SK-N-SH (cell line): ENCODE data around the gene LGR6. TPM values are rescaled to one million over a fixed set of nuclear protein-coding genes. Genes with fewer than 3 reads are reported as not detected.

Experiments
- CTCF ChIA-PET: fragments of 300-600, 350-600 bp; formaldehyde crosslinking; extraction: SDS; loops from one replicate; lab custom pipeline; 2021; lab: Yijun Ruan, JAX
- POLR2A ChIA-PET: fragments of 350-600 bp; sonication (Branson Sonifier 250); formaldehyde crosslinking; extraction: SDS; loops from one replicate; lab custom pipeline; 2020; ENCODE audit warnings: antibody characterized with exemption, inconsistent platforms; lab: Yijun Ruan, JAX
- DNase-seq: peaks from one replicate; pipeline ENCODE4 v3.0.0; 2012
- H2AFZ ChIP-seq: fragments of 200-600 bp; sonication (generic); 2 replicates; pipeline ENCODE4 v1.8.1; 2016; ENCODE audit warnings: antibody characterized with exemption, mild to moderate bottlenecking, low read depth
- H3F3A ChIP-seq: fragments of 200-600 bp; sonication (generic); replicated peaks from 2 replicates; pipeline ENCODE3; 2016; ENCODE audit warnings: antibody characterized with exemption, mild to moderate bottlenecking; ENCODE audit not compliant: insufficient read depth
- H3K27ac ChIP-seq, 2 experiments: fragments of 200-500 bp in 1 of 2; fragments of 200-600 bp in 1 of 2; sonication (Bioruptor generic) in 1 of 2; sonication (generic), shearing (Covaris generic) in 1 of 2; 2 replicates each; pipeline versions ENCODE4 v1.5.1 to v1.6.1; 2014 to 2016; ENCODE audit warnings: low read depth in 2 of 2, inconsistent platforms in 1 of 2, low read length in 1 of 2, mild to moderate bottlenecking in 1 of 2, mixed read lengths in 1 of 2
- H3K27me3 ChIP-seq: fragments of 200-600 bp; sonication (generic), shearing (Covaris generic); 2 replicates; pipeline ENCODE4 v1.6.1; 2016; ENCODE audit warnings: mixed run types; ENCODE audit not compliant: insufficient read depth
- H3K36me3 ChIP-seq, 2 experiments: fragments of 200-500 bp in 1 of 2; fragments of 200-600 bp in 1 of 2; sonication (Bioruptor generic) in 1 of 2; sonication (generic) in 1 of 2; replicated peaks in 1 of 2; 2 replicates each; pipeline versions ENCODE3 to v1.5.1; 2014 to 2016; ENCODE audit warnings: low read length in 1 of 2, mild to moderate bottlenecking in 1 of 2; ENCODE audit not compliant: insufficient read depth in 2 of 2, control insufficient read depth in 1 of 2
- H3K4me1 ChIP-seq, 2 experiments: fragments of 200-500 bp in 1 of 2; fragments of 200-600 bp in 1 of 2; sonication (Bioruptor generic) in 1 of 2; sonication (generic), shearing (Covaris generic) in 1 of 2; 2 replicates each; pipeline versions ENCODE4 v1.5.1 to v1.6.1; 2014 to 2016; ENCODE audit warnings: low read depth in 1 of 2, low read length in 1 of 2, mixed run types in 1 of 2; ENCODE audit not compliant: insufficient read depth in 2 of 2, control insufficient read depth in 1 of 2
- H3K4me2 ChIP-seq: fragments of 200-600 bp; sonication (generic), shearing (Covaris generic); 2 replicates; pipeline ENCODE4 v1.6.1; 2017; ENCODE audit warnings: mixed run types
- H3K4me3 ChIP-seq, 2 experiments: fragments of 200-500 bp in 1 of 2; fragments of 200-600 bp in 1 of 2; sonication (Bioruptor generic) in 1 of 2; sonication (generic), shearing (Covaris generic) in 1 of 2; 2 replicates each; pipeline versions ENCODE4 v1.5.1 to v1.8.1; 2014 to 2016; ENCODE audit warnings: low read depth in 2 of 2, inconsistent platforms in 1 of 2, low read length in 1 of 2, mild to moderate bottlenecking in 1 of 2, mixed read lengths in 1 of 2, moderate library complexity in 1 of 2
- H3K79me2 ChIP-seq: fragments of 200-600 bp; sonication (generic); 2 replicates; pipeline ENCODE4 v1.8.1; 2017; ENCODE audit warnings: mild to moderate bottlenecking; ENCODE audit not compliant: insufficient read depth
- H3K9ac ChIP-seq: fragments of 200-600 bp; sonication (generic); 2 replicates; pipeline ENCODE4 v1.6.1; 2017; ENCODE audit warnings: mixed run types
- H3K9me2 ChIP-seq: fragments of 200-600 bp; sonication (generic); 2 replicates; pipeline ENCODE4 v1.6.1; 2017; ENCODE audit warnings: mixed run types
- H3K9me3 ChIP-seq: fragments of 200-600 bp; sonication (generic); 2 replicates; pipeline ENCODE4 v1.6.1; 2017; ENCODE audit warnings: mixed run types, mild to moderate bottlenecking, moderate library complexity
- H4K20me1 ChIP-seq: fragments of 200-600 bp; sonication (generic); 2 replicates; pipeline ENCODE4 v1.6.1; 2017; ENCODE audit warnings: mild to moderate bottlenecking, mixed run types; ENCODE audit not compliant: insufficient read depth
- CHD2 ChIP-seq: fragments of 150-350 bp; IDR thresholded peaks from 2 replicates; pipeline ENCODE4 v1.6.1; 2018; ENCODE audit warnings: low read length; ENCODE audit not compliant: partially characterized antibody
- EP300 ChIP-seq, 2 experiments: IDR thresholded peaks; 2 replicates each; pipeline versions ENCODE4 v1.4.0 to v1.6.1; 2012; ENCODE audit warnings: borderline replicate concordance in 1 of 2, low read depth in 1 of 2, low read length in 1 of 2
- EZH2phosphoT487 ChIP-seq: fragments of 200-600 bp; sonication (generic); IDR thresholded peaks from 2 replicates; pipeline ENCODE4 v1.6.1; 2017; ENCODE audit warnings: low read depth, mixed run types, mild to moderate bottlenecking, antibody characterized with exemption, moderate library complexity, borderline replicate concordance
- FOSL2 ChIP-seq: IDR thresholded peaks from 2 replicates; pipeline ENCODE4 v1.4.0; 2012; ENCODE audit warnings: low read depth, mild to moderate bottlenecking, moderate library complexity, borderline replicate concordance
- FOXJ3 ChIP-seq: sonication (generic); formaldehyde crosslinking; IDR thresholded peaks from 2 replicates; pipeline ENCODE4 v1.5.1; 2020; ENCODE audit warnings: mild to moderate bottlenecking, missing genetic modification reagents
- GATA2 ChIP-seq: sonication (generic); formaldehyde crosslinking; IDR thresholded peaks from 2 replicates; pipeline ENCODE4 v1.5.0; 2020; ENCODE audit warnings: mild to moderate bottlenecking, missing genetic modification reagents
- JUND ChIP-seq: IDR thresholded peaks from 2 replicates; pipeline ENCODE4 v1.4.0; 2012
- MAX ChIP-seq: IDR thresholded peaks from 2 replicates; pipeline ENCODE4 v1.4.0; 2012; ENCODE audit warnings: low read depth
- MEF2A ChIP-seq: IDR thresholded peaks from 2 replicates; pipeline ENCODE4 v1.4.0; 2012; ENCODE audit warnings: low read depth, borderline replicate concordance
- RCOR1 ChIP-seq: fragments of 150-350 bp; IDR thresholded peaks from 2 replicates; pipeline ENCODE4 v1.6.1; 2017; ENCODE audit warnings: antibody characterized with exemption, low read length
- TCF12 ChIP-seq: IDR thresholded peaks from 2 replicates; pipeline ENCODE4 v1.4.0; 2012
- TEAD4 ChIP-seq: IDR thresholded peaks from 2 replicates; pipeline ENCODE4 v1.4.0; 2012; ENCODE audit warnings: mild to moderate bottlenecking, borderline replicate concordance; ENCODE audit not compliant: insufficient read depth
- USF2 ChIP-seq: fragments of 150-350 bp; IDR thresholded peaks from 2 replicates; pipeline ENCODE4 v1.6.1; 2017; ENCODE audit warnings: antibody characterized with exemption, low read length, low read depth, borderline replicate concordance
- YY1 ChIP-seq: IDR thresholded peaks from 2 replicates; pipeline ENCODE4 v1.4.0; 2012; ENCODE audit warnings: low read depth, mild to moderate bottlenecking
- ZBTB33 ChIP-seq: IDR thresholded peaks from 2 replicates; pipeline ENCODE4 v1.4.0; 2012; ENCODE audit warnings: low read depth, borderline replicate concordance
- WGBS: methylation state at CpG from one replicate; pipeline ENCODE4 v1.1.6; 2017; ENCODE audit warnings: low lambda C conversion rate; 5-methylcytosine and 5-hydroxymethylcytosine counted together
- polyA plus RNA-seq, 3 experiments: library from polyadenylated mRNA; depleted of rRNA; stranded (reverse); fragments of >200 nt; gene quantifications; 2 replicates each; pipeline ENCODE4 v1.2.3, GENCODE V29; 2012

The LGR6 gene
- polyA plus RNA-seq, 1 of the 3 experiments (the other 2 are of a cell fraction), result 0.03 TPM

- no peaks in the 10 kb centered on the region for H3K79me2 ChIP-seq
- ChIA-PET POLR2A (no interaction called here), CTCF (interaction anchor here (1.1 to 7.4 kb wide), 4 partner anchors 14 to 270 kb away, joined by 3 to 73 read pairs (median 4); no protein-coding TSS in a partner anchor)
- no peaks in the 10 kb centered on the region for H3K9me2 ChIP-seq
- no peaks in the 10 kb centered on the region for H3F3A ChIP-seq
- no peaks in the 10 kb centered on the region for H4K20me1 ChIP-seq
- DNase-seq, result no peak
- H3K36me3 ChIP-seq, result no peaks in the 10 kb centered on the region
- H3K4me3 ChIP-seq, result no peak overlapping the region
- TF ChIP-seq GATA2 (no peak), ZBTB33 (no peak), MAX (no peak), EZH2phosphoT487 (no peak), FOXJ3 (no peak), TCF12 (no peak), TEAD4 (no peak), EP300 (IDR thresholded peaks at IDR 0.05; ENCODE audit: borderline replicate concordance in 1 of 2, low read depth in 1 of 2, low read length in 1 of 2) (no peak), CHD2 (no peak), MEF2A (no peak), JUND (no peak), FOSL2 (no peak)
- no peak overlapping the region for H2AFZ ChIP-seq
- 87% methylated on average over 9 of the region's 9 CpGs for WGBS
- H3K27me3 ChIP-seq, result no peaks in the 10 kb centered on the region
- H3K4me2 ChIP-seq, result no peak overlapping the region
- no peak overlapping the region for H3K27ac ChIP-seq
- H3K9ac ChIP-seq, result no peak overlapping the region
- H3K4me1 ChIP-seq, result peaks cover 0 to 27% of the 10 kb centered on the region in 2 experiments; a peak in 1 of 4 replicates
- no peaks in the 10 kb centered on the region for H3K9me3 ChIP-seq
Observed at GRCh38 chr1:202302166-202302565, 108.6 kb downstream of the LGR6 start.

GRCh38 chr1:202304375-202304774, 110.8 kb downstream of the LGR6 start:
- H3K9ac ChIP-seq, result no peak overlapping the region
- TF ChIP-seq EP300 (IDR thresholded peaks at IDR 0.05; ENCODE audit: borderline replicate concordance in 1 of 2, low read depth in 1 of 2, low read length in 1 of 2) (peak in 1 of 2 experiments; percentile 13; a peak in 1 of 4 replicates), RCOR1 (peak; percentile 72), USF2 (no peak), ZBTB33 (no peak), CHD2 (peak; percentile 44), YY1 (no peak)
- TF ChIP-seq, all 33 proteins: peak for 3
- no peak overlapping the region for H2AFZ ChIP-seq
- peak overlapping the region in 1 of 2 experiments; percentile 58; a peak in 1 of 4 replicates for H3K27ac ChIP-seq
- no peaks in the 10 kb centered on the region for H3K9me2 ChIP-seq
- H3K36me3 ChIP-seq, result no peaks in the 10 kb centered on the region
- no peaks in the 10 kb centered on the region for H3K79me2 ChIP-seq
- H4K20me1 ChIP-seq, result no peaks in the 10 kb centered on the region
- no peaks in the 10 kb centered on the region for H3F3A ChIP-seq
- no peak overlapping the region for H3K4me2 ChIP-seq
- peaks cover 0 to 37% of the 10 kb centered on the region in 2 experiments; a peak in 1 of 4 replicates for H3K4me1 ChIP-seq
- ChIA-PET POLR2A (interaction anchor here (1.5 kb wide), 1 partner anchor 37 kb away, joined by 4 read pairs; the partner anchor contains the start of gene UBE2T), CTCF (interaction anchor here (0.8 to 8.3 kb wide), 8 partner anchors 12 to 115 kb away, joined by 3 to 73 read pairs (median 6); partner anchors contain the start of gene LGR6)
- H3K9me3 ChIP-seq, result no peaks in the 10 kb centered on the region
- peak; percentile 84 for DNase-seq
- WGBS, result 53% methylated on average over 9 of the region's 9 CpGs
- no peak overlapping the region for H3K4me3 ChIP-seq
- no peaks in the 10 kb centered on the region for H3K27me3 ChIP-seq
